ENCODE data around the gene SUSD5. TPM values are rescaled to one million over a fixed set of nuclear protein-coding genes. Genes with fewer than 3 reads are reported as not detected.

The SUSD5 gene
- total RNA-seq, 1 experiment from 2014 or later: 4.9 TPM

GRCh38 chr3:33122991-33123390 is 95.6 kb downstream of the SUSD5 start:
- TF ChIP-seq CTCF (conservative IDR thresholded peaks at IDR 0.05): no peak
- Histone ChIP-seq H3K14ac (ENCODE audit: insufficient read depth, low read length) (no peak overlapping the region), H2BK5ac (ENCODE audit: insufficient read length, low read length) (no peak overlapping the region), H2AK5ac (ENCODE audit: insufficient read length, low read length) (no peak overlapping the region), H2BK12ac (ENCODE audit: insufficient read length, low read depth, low read length) (no peak overlapping the region), H3K18ac (ENCODE audit: insufficient read length, low read depth, low read length) (no peak overlapping the region), H3K79me2 (ENCODE audit: insufficient read depth, low read length) (no peaks in the 10 kb centered on the region), H3K56ac (ENCODE audit: insufficient read length, low read depth, low read length) (no peak overlapping the region), H2AFZ (ENCODE audit: low read length) (no peak overlapping the region), H3K27ac (ENCODE audit: insufficient read length, low read depth, low read length) (no peak overlapping the region), H2BK20ac (ENCODE audit: low read depth, low read length, poor library complexity, severe bottlenecking) (no peak overlapping the region), H3K79me1 (ENCODE audit: insufficient read depth, low read depth, low read length, poor library complexity, severe bottlenecking) (no peaks in the 10 kb centered on the region), H3K27me3 (ENCODE audit: insufficient read depth, low read length) (no peaks in the 10 kb centered on the region), H3K4me1 (ENCODE audit: insufficient read depth, low read length) (no peaks in the 10 kb centered on the region), H2BK120ac (ENCODE audit: low read depth, low read length, poor library complexity, severe bottlenecking) (no peak overlapping the region), H4K91ac (ENCODE audit: insufficient read length, low read depth, low read length) (no peak overlapping the region), H3K9ac (ENCODE audit: extremely low read depth, insufficient read length, low read length) (no peak overlapping the region), H4K8ac (replicated peaks; ENCODE audit: insufficient read length, low read depth, low read length) (no peak overlapping the region), H3K9me3 (ENCODE audit: control insufficient read depth, low read depth, low read length) (no peaks in the 10 kb centered on the region), H3K23ac (ENCODE audit: insufficient read length, low read depth, low read length) (no peak overlapping the region), H4K5ac (ENCODE audit: insufficient read length, low read depth, low read length) (no peak overlapping the region), H3K4me2 (ENCODE audit: insufficient read depth, insufficient read length, low read length) (no peak overlapping the region), H3T11ph (ENCODE audit: low read length) (no peak overlapping the region), H3K4ac (ENCODE audit: low read depth, low read length) (no peak overlapping the region), H4K20me1 (ENCODE audit: control insufficient read depth, insufficient read depth, insufficient read length) (no peaks in the 10 kb centered on the region), H2BK15ac (ENCODE audit: low read depth, low read length) (no peak overlapping the region), H3K23me2 (ENCODE audit: insufficient read length, low read depth, low read length, poor library complexity, severe bottlenecking) (no peaks in the 10 kb centered on the region)
- DNase-seq: no peak
- Mint-ChIP-seq H3K4me1 (no peaks in the 10 kb centered on the region), H3K4me3 (no peak overlapping the region), H3K36me3 (ENCODE audit: insufficient read depth in 1 of 3, low read depth in 3 of 3) (peaks cover 11 to 39% (median 27%) of the 10 kb centered on the region in 3 experiments), H3K9me3 (no peaks in the 10 kb centered on the region), H3K27me3 (ENCODE audit: low read depth) (no peaks in the 10 kb centered on the region), H3K27ac (no peak overlapping the region; a peak in 1 of 7 replicates)
- no CpG with 5 or more reads among the region's 5 CpGs for WGBS (ENCODE audit: extremely low coverage, insufficient read length, low lambda C conversion rate)
